Spinal cord (tissue), 10 donors: ENCODE results near the gene FNIP2. TPM values are rescaled to one million over a fixed set of nuclear protein-coding genes. Genes with fewer than 3 reads are reported as not detected.
A peak's percentile ranks its signal among the peaks of the same experiment; 100 is the strongest.

ENCODE experiments used
- DNase-seq, 6 donors: peaks; one replicate each; pipeline versions ENCODE4 v3.0.0 to v3.0.0-alpha.2; 2013 to 2015; ENCODE audit warnings: low spot score in 6 of 6, low read depth in 4 of 6
- H3K27ac ChIP-seq: one replicate; pipeline ENCODE4 v1.5.1; 2013; ENCODE audit warnings: low read depth, low read length, control low read depth
- H3K27me3 ChIP-seq: one replicate; pipeline ENCODE4 v1.6.1; 2013; ENCODE audit warnings: low read length; ENCODE audit not compliant: control insufficient read depth, insufficient read depth
- H3K36me3 ChIP-seq: one replicate; pipeline ENCODE4 v1.6.1; 2013; ENCODE audit warnings: low read length; ENCODE audit not compliant: control insufficient read depth, insufficient read depth
- H3K4me1 ChIP-seq: one replicate; pipeline ENCODE4 v1.6.1; 2013; ENCODE audit warnings: low read length; ENCODE audit not compliant: control insufficient read depth, insufficient read depth
- H3K4me3 ChIP-seq: one replicate; pipeline ENCODE4 v1.5.1; 2013; ENCODE audit warnings: low read depth, low read length, control low read depth
- H3K9me3 ChIP-seq: one replicate; pipeline ENCODE4 v1.6.1; 2013; ENCODE audit warnings: low read length; ENCODE audit not compliant: control insufficient read depth, insufficient read depth
- WGBS: methylation state at CpG from one replicate; pipeline ENCODE4 v1.1.5; 2013; ENCODE audit warnings: missing lambda C conversion rate; ENCODE audit not compliant: insufficient coverage; 5-methylcytosine and 5-hydroxymethylcytosine counted together
- polyA plus RNA-seq, 2 donors: library from polyadenylated mRNA; unstranded; fragments of 120-200 nt; gene quantifications; one replicate each; pipeline ENCODE4 v1.2.1, GENCODE V29; 2013; ENCODE audit not compliant: insufficient read length in 2 of 2
- total RNA-seq, 2 donors: library from RNA; depleted of rRNA in 1 of 2; stranded (reverse); fragments of 120-200 nt in 1 of 2; fragments of >200 nt in 1 of 2; gene quantifications; one replicate each; pipeline versions ENCODE4 v1.2.3 to v1.2.4, GENCODE V29; 2013 to 2014
- donor health status: healthy.

FNIP2 gene
- total and polyA plus RNA-seq, 4 donors: 19.4 to 59.2 (median 28.7) TPM

GRCh38 chr4:158841540-158841939 is 72.7 kb downstream of the FNIP2 start:
- H3K27me3 ChIP-seq: no peaks in the 10 kb centered on the region
- DNase-seq: no peak
- H3K27ac ChIP-seq: no peak overlapping the region
- WGBS: no CpG with 5 or more reads among the region's 3 CpGs
- H3K4me1 ChIP-seq: no peaks in the 10 kb centered on the region
- no peaks in the 10 kb centered on the region for H3K9me3 ChIP-seq
- H3K36me3 ChIP-seq: peaks cover 4% of the 10 kb centered on the region
- H3K4me3 ChIP-seq: no peak overlapping the region

GRCh38 chr4:158845311-158846041 is 76.7 kb downstream of the FNIP2 start:
- Histone ChIP-seq H3K36me3 (peaks cover 9% of the 10 kb centered on the region), H3K9me3 (no peaks in the 10 kb centered on the region), H3K27me3 (no peaks in the 10 kb centered on the region), H3K4me1 (no peaks in the 10 kb centered on the region), H3K27ac (no peak overlapping the region), H3K4me3 (no peak overlapping the region)
- 59% methylated on average over 2 of the region's 4 CpGs for WGBS
- DNase-seq: no peak

- H3K9me3 ChIP-seq: no peaks in the 10 kb centered on the region
- no peak overlapping the region for H3K27ac ChIP-seq
- no peaks in the 10 kb centered on the region for H3K27me3 ChIP-seq
- no peak for DNase-seq
- WGBS: 93% methylated on average over 4 of the region's 4 CpGs
- peaks cover 9% of the 10 kb centered on the region for H3K36me3 ChIP-seq
- no peaks in the 10 kb centered on the region for H3K4me1 ChIP-seq
- H3K4me3 ChIP-seq: no peak overlapping the region
Observed at GRCh38 chr4:158847535-158847934, 78.7 kb downstream of the FNIP2 start.

- no peak overlapping the region for H3K4me3 ChIP-seq
- DNase-seq: no peak
- H3K27me3 ChIP-seq: no peaks in the 10 kb centered on the region
- no peaks in the 10 kb centered on the region for H3K4me1 ChIP-seq
- H3K36me3 ChIP-seq: peaks cover 9% of the 10 kb centered on the region
- no peak overlapping the region for H3K27ac ChIP-seq
- H3K9me3 ChIP-seq: no peaks in the 10 kb centered on the region
- no CpG with 5 or more reads among the region's 2 CpGs for WGBS
Observed at GRCh38 chr4:158849681-158850080, 80.9 kb downstream of the FNIP2 start.

GRCh38 chr4:158850371-158850770 is 81.5 kb downstream of the FNIP2 start:
- peaks cover 9% of the 10 kb centered on the region for H3K36me3 ChIP-seq
- no peaks in the 10 kb centered on the region for H3K27me3 ChIP-seq
- no peaks in the 10 kb centered on the region for H3K4me1 ChIP-seq
- no peak overlapping the region for H3K27ac ChIP-seq
- no peaks in the 10 kb centered on the region for H3K9me3 ChIP-seq
- H3K4me3 ChIP-seq: no peak overlapping the region
- DNase-seq: no peak

GRCh38 chr4:158850800-158851644 is 82.2 kb downstream of the FNIP2 start:
- Histone ChIP-seq H3K27me3 (no peaks in the 10 kb centered on the region), H3K4me3 (no peak overlapping the region), H3K27ac (no peak overlapping the region), H3K36me3 (peaks cover 9% of the 10 kb centered on the region), H3K9me3 (no peaks in the 10 kb centered on the region), H3K4me1 (no peaks in the 10 kb centered on the region)
- WGBS: 20% methylated on average over 1 of the region's 7 CpGs
- DNase-seq: peak in 5 of 6 donors; percentile 7 to 80 (median 33)

GRCh38 chr4:158854236-158854635 is 85.4 kb downstream of the FNIP2 start:
- Histone ChIP-seq H3K4me1 (no peaks in the 10 kb centered on the region), H3K36me3 (no peaks in the 10 kb centered on the region), H3K9me3 (no peaks in the 10 kb centered on the region), H3K27ac (no peak overlapping the region), H3K27me3 (no peaks in the 10 kb centered on the region), H3K4me3 (no peak overlapping the region)
- WGBS: 97% methylated on average over 5 of the region's 6 CpGs
- DNase-seq: no peak

- peak in 5 of 6 donors; percentile 18 to 86 (median 38) for DNase-seq
Observed at GRCh38 chr4:158856852-158857251, 88.0 kb downstream of the FNIP2 start.

GRCh38 chr4:158857951-158858350 is 89.1 kb downstream of the FNIP2 start:
- H3K9me3 ChIP-seq: no peaks in the 10 kb centered on the region
- no peaks in the 10 kb centered on the region for H3K4me1 ChIP-seq
- H3K36me3 ChIP-seq: peaks cover 5% of the 10 kb centered on the region
- no peaks in the 10 kb centered on the region for H3K27me3 ChIP-seq
- DNase-seq: no peak
- no CpG with 5 or more reads among the region's 1 CpG for WGBS
- no peak overlapping the region for H3K27ac ChIP-seq
- H3K4me3 ChIP-seq: no peak overlapping the region

More at GRCh38 chr4:158856852-158857251, 88.0 kb downstream of the FNIP2 start:
- Histone ChIP-seq H3K36me3 (peaks cover 4% of the 10 kb centered on the region), H3K4me1 (no peaks in the 10 kb centered on the region), H3K4me3 (no peak overlapping the region), H3K9me3 (no peaks in the 10 kb centered on the region), H3K27me3 (no peaks in the 10 kb centered on the region), H3K27ac (no peak overlapping the region)
- whole genome bisulfite sequencing: no CpG with 5 or more reads among the region's 2 CpGs
